HG02943 (cell line): ENCODE measurements around the gene OR56B1.
"Not testable (repeated sequence)": the region's sequence is repeated elsewhere in the genome, so short reads cannot be mapped to it uniquely, and the experiment has no call there.

ENCODE experiments used
- ATAC-seq: cut with Tn5 transposase; IDR thresholded peaks from one replicate; pipeline ENCODE4 v1.9.1; 2021; ENCODE audit warnings: mild to moderate bottlenecking, low read depth, moderate library complexity; ENCODE audit not compliant: unreplicated experiment

The OR56B1 gene

GRCh38 chr11:5736396-5736795 is at the start of gene OR56B1:
TSS of gene OR56B1 (plus strand) at chr11:5736448. CDS start at chr11:5736517, 69 bp downstream.
- ATAC-seq, result no peak

GRCh38 chr11:5688482-5688881 is 47.8 kb upstream of the OR56B1 start:
- no peak for ATAC-seq

- peak; percentile 68 for ATAC-seq
Measured at GRCh38 chr11:5689551-5689983, 46.7 kb upstream of the OR56B1 start, which contains the start of gene TRIM22. TSS of gene TRIM22 (plus strand) at chr11:5689790. CDS start at chr11:5696233, 6,443 bp downstream.

GRCh38 chr11:5690216-5690615 is 46.0 kb upstream of the OR56B1 start:
- no peak for ATAC-seq

- ATAC-seq, result no peak
Measured at GRCh38 chr11:5690736-5691135, 45.5 kb upstream of the OR56B1 start.

GRCh38 chr11:5691238-5691963 is 44.8 kb upstream of the OR56B1 start:
- not testable (repeated sequence) for ATAC-seq

GRCh38 chr11:5691964-5692361 is 44.3 kb upstream of the OR56B1 start:
- no peak for ATAC-seq

- ATAC-seq, result no peak
Measured at GRCh38 chr11:5694642-5695041, 41.6 kb upstream of the OR56B1 start.

GRCh38 chr11:5695580-5695979 is 40.7 kb upstream of the OR56B1 start:
- no peak for ATAC-seq

- ATAC-seq, result no peak
Measured at GRCh38 chr11:5696210-5696609, 40.0 kb upstream of the OR56B1 start.

- ATAC-seq, result no peak
Measured at GRCh38 chr11:5698281-5698680, 38.0 kb upstream of the OR56B1 start.

- ATAC-seq, result no peak
Measured at GRCh38 chr11:5700421-5701054, 35.7 kb upstream of the OR56B1 start.

GRCh38 chr11:5701055-5701577 is 35.1 kb upstream of the OR56B1 start:
- ATAC-seq, result no peak

GRCh38 chr11:5703741-5704536 is 32.3 kb upstream of the OR56B1 start:
- peak; percentile 72 for ATAC-seq

GRCh38 chr11:5705688-5706087 is 30.6 kb upstream of the OR56B1 start:
- ATAC-seq, result no peak

GRCh38 chr11:5712507-5712906 is 23.7 kb upstream of the OR56B1 start:
- no peak for ATAC-seq

- ATAC-seq, result no peak
Measured at GRCh38 chr11:5713695-5714094, 22.6 kb upstream of the OR56B1 start.

- ATAC-seq, result not testable (repeated sequence)
Measured at GRCh38 chr11:5716518-5716917, 19.7 kb upstream of the OR56B1 start.

- no peak for ATAC-seq
Measured at GRCh38 chr11:5719703-5720495, 16.3 kb upstream of the OR56B1 start.

- ATAC-seq, result no peak
Measured at GRCh38 chr11:5722622-5723021, 13.6 kb upstream of the OR56B1 start.
